HG02623 (cell line): Measurements from ENCODE around the gene C6orf141.

Experiments
- ATAC-seq: cut with Tn5 transposase; IDR thresholded peaks from one replicate; pipeline ENCODE4 v1.9.1; 2021; ENCODE audit warnings: moderate library complexity; ENCODE audit not compliant: unreplicated experiment

The C6orf141 gene

GRCh38 chr6:49550492-49551077, at the start of gene C6orf141:
Gene C6orf141, plus strand, starts transcription at chr6:49550668. Its CDS starts 125 bp downstream, at chr6:49550793.
- ATAC-seq, result peak; percentile 68

- ATAC-seq, result no peak
Measured at GRCh38 chr6:49504666-49505065, 45.8 kb upstream of the C6orf141 start.

- ATAC-seq, result no peak
Measured at GRCh38 chr6:49506569-49507111, 43.8 kb upstream of the C6orf141 start.

- no peak for ATAC-seq
Measured at GRCh38 chr6:49509342-49509741, 41.1 kb upstream of the C6orf141 start.

GRCh38 chr6:49513153-49513989, 37.1 kb upstream of the C6orf141 start:
- ATAC-seq, result no peak

GRCh38 chr6:49514571-49515484, 35.6 kb upstream of the C6orf141 start:
- no peak for ATAC-seq

- no peak for ATAC-seq
Measured at GRCh38 chr6:49515485-49516146, 34.9 kb upstream of the C6orf141 start.

- ATAC-seq, result no peak
Measured at GRCh38 chr6:49516147-49516505, 34.3 kb upstream of the C6orf141 start.

GRCh38 chr6:49517919-49518318, 32.5 kb upstream of the C6orf141 start:
- ATAC-seq, result no peak

- peak; percentile 88 for ATAC-seq
Measured at GRCh38 chr6:49519660-49520059, 30.8 kb upstream of the C6orf141 start.

GRCh38 chr6:49522710-49523593, 27.5 kb upstream of the C6orf141 start:
- ATAC-seq, result no peak

GRCh38 chr6:49523901-49524300, 26.6 kb upstream of the C6orf141 start:
- ATAC-seq, result no peak

GRCh38 chr6:49524541-49524940, 25.9 kb upstream of the C6orf141 start:
- ATAC-seq, result no peak

- ATAC-seq, result no peak
Measured at GRCh38 chr6:49526598-49526997, 23.9 kb upstream of the C6orf141 start.

- no peak for ATAC-seq
Measured at GRCh38 chr6:49527320-49527719, 23.1 kb upstream of the C6orf141 start.

GRCh38 chr6:49528571-49528970, 21.9 kb upstream of the C6orf141 start:
- ATAC-seq, result no peak

- ATAC-seq, result no peak
Measured at GRCh38 chr6:49530141-49530776, 20.2 kb upstream of the C6orf141 start.

GRCh38 chr6:49531774-49532569, 18.5 kb upstream of the C6orf141 start:
- peak; percentile 95 for ATAC-seq
